Epithelial cell of prostate (primary cell): ENCODE data around the gene MISP.
"Not testable (repeated sequence)": the region's sequence is repeated elsewhere in the genome, so short reads cannot be mapped to it uniquely, and the experiment has no call there.

Source experiments
- DNase-seq: peaks from one replicate; pipeline ENCODE4 v3.0.0-alpha.2; 2011; ENCODE audit warnings: low read depth, low spot score
- H3K27ac ChIP-seq: fragments of 450-650 bp; 2 replicates; pipeline ENCODE4 v1.5.1; 2017; ENCODE audit warnings: mild to moderate bottlenecking

MISP gene

GRCh38 chr19:723714-724113 is 27.2 kb upstream of the MISP start:
- no peak for DNase-seq
- no peak overlapping the region for H3K27ac ChIP-seq

DNA sequence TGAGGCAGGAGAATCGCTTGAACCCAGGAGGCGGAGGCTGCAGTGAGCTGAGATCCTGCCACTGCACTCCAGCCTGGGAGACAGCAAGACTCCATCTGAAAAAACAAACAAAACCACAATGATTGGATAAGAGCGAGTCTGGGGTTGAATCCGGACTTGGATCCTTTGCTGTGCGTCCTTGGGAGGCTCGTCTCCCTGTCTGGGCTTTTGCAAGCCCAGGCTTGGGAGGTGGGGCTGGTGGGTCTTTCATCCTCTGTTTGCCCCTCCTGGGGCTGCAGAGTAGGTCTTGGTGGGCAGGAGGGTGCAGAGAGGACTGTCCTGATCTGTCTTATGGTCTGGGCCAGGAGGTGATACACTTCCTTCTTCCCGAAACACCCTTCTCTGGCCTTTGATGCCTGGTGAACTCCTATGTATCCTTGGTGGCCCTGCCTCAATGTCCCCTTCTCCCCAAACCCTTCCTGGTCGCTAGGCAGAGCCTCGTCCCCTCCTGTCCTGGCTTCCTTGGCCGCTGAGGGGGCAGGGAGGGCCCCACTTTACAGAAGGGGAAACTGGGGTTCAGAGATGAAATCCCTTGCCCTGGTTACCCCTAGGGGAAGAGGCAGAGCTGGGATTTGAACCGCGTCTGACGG is 25.3 kb upstream of the MISP start:
- no peak for DNase-seq
- H3K27ac ChIP-seq: no peak overlapping the region

DNA sequence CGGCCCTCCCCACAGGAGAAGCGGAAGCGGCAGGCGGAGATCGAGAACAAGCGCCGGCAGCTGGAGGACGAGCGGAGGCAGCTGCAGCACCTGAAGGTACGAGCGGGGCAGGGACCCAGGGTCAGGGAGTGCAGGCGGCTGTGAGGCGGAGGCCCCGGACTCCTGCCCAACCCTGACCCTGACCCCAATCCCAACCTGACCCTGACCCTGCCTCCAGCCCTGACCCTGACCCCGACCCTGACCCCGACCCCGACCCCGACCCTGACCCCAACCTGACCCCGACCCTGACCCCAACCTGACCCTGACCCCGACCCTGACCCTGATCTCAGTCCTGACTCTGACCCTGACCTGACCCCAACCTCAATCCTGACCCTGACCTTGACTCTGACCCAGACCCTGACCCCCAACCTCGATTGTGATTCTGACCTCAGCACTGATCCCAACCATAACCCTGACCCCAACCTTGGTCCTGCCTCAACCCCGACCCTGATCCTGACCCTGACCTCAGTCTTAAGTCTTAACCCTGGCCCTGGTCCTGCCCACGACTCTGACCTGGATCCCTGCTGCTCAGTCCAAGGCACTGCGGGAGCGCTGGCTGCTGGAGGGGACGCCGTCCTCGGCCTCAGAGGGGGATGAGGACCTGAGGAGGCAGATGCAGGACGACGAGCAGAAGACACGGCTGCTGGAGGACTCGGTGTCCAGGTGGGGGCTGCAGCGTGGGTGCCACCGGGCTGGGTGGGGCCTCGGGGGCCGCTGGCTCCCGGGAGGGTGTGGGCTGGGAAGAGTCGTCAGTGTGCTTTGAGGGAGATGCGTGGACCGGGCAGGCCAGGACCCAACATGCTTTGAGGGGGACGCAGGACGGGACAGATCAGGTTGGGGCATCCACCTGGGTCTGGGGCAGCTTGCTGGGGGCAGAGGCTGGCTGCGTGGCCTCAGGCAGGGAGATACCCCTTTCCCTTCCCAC is 23.6 kb upstream of the MISP start:
- no peak for DNase-seq
- no peak overlapping the region for H3K27ac ChIP-seq

DNA sequence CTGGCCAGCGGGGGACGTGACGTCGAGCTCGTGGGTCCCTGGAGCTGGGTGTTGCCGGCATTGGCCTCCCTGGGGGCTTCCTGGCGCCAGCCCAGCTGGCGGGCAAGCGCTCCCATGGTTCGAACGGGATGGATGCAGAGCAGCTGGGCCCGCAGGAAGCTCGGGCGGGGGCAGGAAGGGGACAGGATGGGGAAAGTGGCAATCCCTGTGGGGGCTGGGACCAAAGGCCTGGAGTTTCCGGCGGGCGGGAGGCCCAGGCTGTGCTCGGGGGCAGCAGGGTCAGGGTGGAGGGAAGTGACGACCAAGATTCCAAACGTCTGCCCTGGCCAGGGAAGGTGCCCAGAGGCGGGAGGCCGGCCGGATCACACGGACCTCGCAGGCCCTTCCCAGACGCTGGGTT is 22.9 kb upstream of the MISP start:
- no peak for DNase-seq
- H3K27ac ChIP-seq: no peak overlapping the region

DNA sequence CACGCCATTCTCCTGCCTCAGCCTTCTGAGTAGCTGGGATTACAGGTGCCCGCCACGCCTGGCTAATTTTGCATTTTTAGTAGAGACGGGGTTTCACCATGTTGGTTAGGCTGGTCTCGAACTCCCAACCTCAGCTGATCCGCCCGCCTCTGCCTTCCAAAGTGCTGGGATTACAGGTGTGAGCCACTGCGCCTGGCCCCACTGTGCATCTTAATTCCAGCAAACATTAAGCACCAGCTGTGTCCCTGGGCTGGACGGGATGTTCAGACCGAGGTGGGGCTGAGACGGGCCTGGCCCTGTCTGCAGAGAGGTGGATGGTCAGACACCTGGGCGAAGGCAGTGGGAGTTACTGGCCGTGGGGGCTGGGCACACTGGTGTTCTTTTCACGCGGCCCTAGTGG is 21.3 kb upstream of the MISP start:
- H3K27ac ChIP-seq, DNase-seq: not testable (repeated sequence)

GRCh38 chr19:729965-730668 is 20.8 kb upstream of the MISP start:
- no peak overlapping the region for H3K27ac ChIP-seq
- DNase-seq: no peak

GRCh38 chr19:731000-731399 is 19.9 kb upstream of the MISP start:
- H3K27ac ChIP-seq: no peak overlapping the region
- no peak for DNase-seq

- DNase-seq: no peak
- no peak overlapping the region for H3K27ac ChIP-seq
Measured at GRCh38 chr19:732148-733069, 18.5 kb upstream of the MISP start.

DNA sequence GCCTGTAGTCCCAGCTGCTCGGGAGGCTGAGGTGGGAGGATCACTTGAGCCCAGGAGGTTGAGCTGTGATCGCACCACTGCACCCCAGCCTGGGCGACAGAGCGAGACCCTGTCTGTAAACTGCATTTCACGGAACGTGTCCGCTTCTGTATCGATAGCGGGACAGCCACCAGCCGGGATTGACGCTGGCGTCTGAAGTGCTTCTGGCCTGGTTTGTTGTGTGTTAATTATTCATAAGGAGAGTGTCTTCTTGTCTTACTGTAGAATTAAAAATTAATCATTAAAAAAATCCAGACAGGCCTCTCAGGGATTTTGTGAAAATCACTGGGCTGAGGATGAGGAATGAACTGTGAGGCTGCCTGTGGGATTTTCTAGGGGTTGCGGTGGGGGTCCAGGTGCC is 16.2 kb upstream of the MISP start:
- H3K27ac ChIP-seq: no peak overlapping the region
- no peak for DNase-seq

DNA sequence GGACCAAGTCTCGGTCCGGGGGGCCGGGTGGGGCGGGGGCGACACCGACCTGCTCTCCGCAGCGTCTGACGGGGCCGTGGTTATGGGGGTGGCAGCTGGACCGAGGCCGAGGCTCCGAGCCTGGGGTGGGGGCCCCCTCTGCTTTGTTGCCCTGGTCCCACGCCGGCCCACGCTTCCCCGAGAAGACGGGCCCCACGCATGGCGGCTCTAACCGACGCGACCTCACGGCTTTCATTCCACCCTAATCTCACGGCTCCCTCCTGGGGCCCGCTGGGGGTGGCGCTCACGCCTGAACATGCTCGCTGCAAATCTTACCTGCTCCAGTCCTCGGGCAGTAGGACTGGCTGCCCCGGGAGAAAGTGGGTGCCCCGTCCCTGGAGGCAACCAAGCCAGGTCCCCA is 14.8 kb upstream of the MISP start:
- no peak overlapping the region for H3K27ac ChIP-seq
- DNase-seq: no peak

- no peak overlapping the region for H3K27ac ChIP-seq
- DNase-seq: no peak
Measured at GRCh38 chr19:737591-738093, 13.3 kb upstream of the MISP start.

GRCh38 chr19:738509-739128 is 12.3 kb upstream of the MISP start:
- DNase-seq: no peak
- H3K27ac ChIP-seq: no peak overlapping the region

DNA sequence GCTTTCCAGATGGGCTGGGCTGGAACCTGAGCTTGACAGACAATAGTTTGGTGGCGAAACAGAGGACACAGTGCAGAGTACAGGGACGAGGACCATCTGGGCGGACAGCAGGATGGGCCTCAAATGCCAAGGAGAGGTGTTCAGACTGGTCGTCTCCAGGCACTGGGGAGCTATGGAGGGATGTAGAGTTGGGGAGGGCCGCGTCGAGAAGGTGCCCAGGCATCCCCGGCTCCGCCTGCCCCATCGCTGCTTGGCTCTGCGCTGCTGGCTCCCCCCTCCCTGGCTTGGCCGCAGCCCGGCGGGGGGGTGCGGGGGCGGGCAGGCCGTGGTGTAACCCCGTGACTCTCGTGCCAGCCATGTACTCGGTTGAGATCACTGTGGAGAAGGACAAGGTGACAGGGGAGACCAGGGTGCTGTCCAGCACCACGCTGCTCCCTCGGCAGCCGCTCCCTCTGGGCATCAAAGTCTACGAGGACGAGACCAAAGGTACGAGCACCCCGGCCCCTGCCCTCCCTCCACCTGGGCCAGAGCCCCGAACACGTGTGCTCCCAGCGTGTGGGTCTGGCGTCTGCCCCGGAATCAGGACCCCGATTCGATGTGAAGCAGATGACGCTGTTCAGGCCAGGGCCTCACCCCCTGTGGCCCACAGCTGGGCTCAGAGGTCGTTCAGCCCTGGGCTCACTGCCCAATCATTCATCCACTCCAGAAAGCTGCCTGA is 10.8 kb upstream of the MISP start:
- no peak for DNase-seq
- H3K27ac ChIP-seq: no peak overlapping the region

DNA sequence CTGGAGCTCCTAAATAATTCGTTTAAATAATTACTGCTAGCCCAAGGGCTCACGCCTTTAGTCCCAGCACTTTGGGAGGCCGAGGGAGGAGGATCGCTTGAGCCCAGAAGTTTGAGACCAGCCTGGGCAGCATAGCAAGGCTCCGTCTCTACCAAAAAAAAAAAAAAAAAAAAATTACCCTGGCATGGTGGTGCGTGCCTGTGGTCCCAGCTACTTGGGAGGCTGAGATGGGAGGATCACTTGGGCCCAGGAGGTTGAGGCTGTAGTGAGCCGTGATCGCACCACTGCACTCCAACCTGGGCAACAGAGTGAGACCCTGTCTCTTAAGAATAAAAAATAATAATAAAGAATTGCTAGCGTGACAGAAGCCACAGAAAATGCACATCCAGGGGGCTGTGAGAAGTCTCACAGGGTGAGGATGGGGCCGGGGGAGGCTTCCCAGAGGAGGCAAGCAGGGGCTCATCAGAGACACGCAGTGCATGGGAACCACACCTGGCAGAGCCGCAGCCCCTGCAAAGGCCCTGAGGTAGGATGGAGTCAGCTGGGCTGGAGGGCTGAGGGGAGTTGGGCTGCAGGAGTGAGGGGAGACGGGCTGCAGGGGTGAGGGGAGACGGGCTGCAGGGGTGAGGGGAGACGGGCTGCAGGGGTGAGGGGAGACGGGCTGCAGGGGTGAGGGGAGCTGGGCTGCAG is 10.0 kb upstream of the MISP start:
- DNase-seq, H3K27ac ChIP-seq: not testable (repeated sequence)

DNA sequence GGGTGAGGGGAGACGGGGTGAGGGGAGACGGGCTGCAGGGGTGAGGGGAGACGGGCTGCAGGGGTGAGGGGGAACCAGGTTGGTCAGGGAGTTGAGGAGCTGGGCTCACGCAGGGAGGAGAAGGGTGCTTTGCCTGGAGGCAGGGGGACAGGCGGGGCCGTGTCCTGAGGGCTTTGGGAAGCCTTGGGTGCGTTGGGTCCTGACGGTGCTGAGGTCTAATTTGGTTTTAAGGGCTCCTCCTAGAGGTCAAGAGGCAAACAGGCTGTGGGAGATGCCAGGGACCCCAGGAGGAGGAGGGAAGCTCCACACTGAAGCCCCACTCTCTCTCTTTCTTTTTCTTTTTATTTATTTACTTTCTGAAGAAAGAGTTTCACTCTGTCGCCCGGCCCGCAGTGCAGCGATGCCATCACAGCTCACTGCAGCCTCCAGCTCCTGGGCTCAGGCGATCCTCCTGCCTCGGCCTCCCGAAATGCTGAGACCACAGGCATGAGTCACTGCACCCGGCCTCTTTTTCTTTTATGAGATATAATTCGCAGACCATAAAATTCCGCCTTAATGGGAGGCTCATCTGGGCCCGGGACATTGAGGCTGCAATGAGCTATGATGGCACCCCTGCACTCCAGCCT is 9.3 kb upstream of the MISP start:
- H3K27ac ChIP-seq: no peak overlapping the region
- DNase-seq: no peak

DNA sequence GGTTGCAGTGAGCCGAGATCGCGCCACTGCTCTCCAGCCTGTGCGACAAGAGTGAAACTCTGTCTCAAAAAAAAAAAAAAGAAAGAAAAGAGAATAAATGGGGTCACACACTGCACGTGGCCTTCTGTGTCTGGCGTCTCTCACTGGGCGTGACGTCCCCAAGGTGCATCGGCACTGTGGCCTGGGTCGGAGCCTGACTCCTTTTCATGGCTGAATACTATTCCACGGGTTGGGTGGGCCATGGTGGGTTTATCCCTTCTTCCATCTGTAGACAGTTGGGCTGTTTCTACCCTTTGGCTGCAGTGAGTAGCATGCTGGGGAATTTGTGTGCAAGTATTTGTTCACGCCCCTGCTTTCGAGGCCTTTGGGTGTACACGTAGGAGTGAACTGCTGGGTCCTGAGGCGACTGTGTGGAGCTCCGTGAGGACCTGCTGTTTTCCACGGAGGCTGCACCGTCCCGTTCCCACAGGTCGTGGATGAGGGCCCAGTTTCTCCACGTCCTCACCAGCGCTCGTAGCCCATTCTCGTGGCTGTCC is 8.3 kb upstream of the MISP start:
- no peak for DNase-seq
- H3K27ac ChIP-seq: no peak overlapping the region

GRCh38 chr19:743168-743687 is 7.7 kb upstream of the MISP start:
- H3K27ac ChIP-seq: no peak overlapping the region
- no peak for DNase-seq
